ENCODE measurements around the gene LHFPL3. TPM values are rescaled to one million over a fixed set of nuclear protein-coding genes. Genes with fewer than 3 reads are reported as not detected.

The LHFPL3 gene
- total and polyA plus RNA-seq, 2 donors (not counting 1 experiment from before 2014, with no cell fraction given) = not detected

DNA sequence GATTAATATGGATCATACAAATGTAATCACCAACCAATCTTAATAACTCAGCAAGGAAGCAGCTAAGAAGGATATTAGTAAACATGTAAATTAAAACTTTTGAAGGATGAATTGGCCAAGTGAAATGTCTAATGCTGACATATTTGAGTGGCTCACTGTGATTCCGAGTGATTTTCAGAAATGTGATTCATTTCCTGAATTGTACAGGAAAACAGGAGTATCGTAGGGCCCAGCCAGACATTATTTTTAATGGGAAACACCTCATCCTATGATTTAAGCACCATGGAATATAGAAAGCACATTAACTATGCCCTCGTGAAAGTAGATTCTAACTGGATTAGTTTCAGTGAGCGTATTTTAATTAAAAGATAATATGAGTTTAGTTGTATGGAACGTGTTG, 82.3 kb downstream of the LHFPL3 start:
- Histone ChIP-seq H3K4me1 (ENCODE audit: control insufficient read depth, extremely low read depth, insufficient read depth, low read length) (no peaks in the 10 kb centered on the region), H3K27me3 (ENCODE audit: control insufficient read depth, insufficient read depth, low read length) (no peaks in the 10 kb centered on the region), H3K36me3 (ENCODE audit: control insufficient read depth, insufficient read depth, low read length) (no peaks in the 10 kb centered on the region), H3K9ac (ENCODE audit: insufficient read depth, low read length) (no peak overlapping the region), H4K20me1 (ENCODE audit: control insufficient read depth, extremely low read depth, insufficient read depth, low read length) (no peaks in the 10 kb centered on the region), H3K4me2 (ENCODE audit: extremely low read depth, insufficient read depth, low read length) (no peak overlapping the region), H2AFZ (ENCODE audit: low read length) (no peak overlapping the region), H3K79me2 (ENCODE audit: control insufficient read depth, insufficient read depth, low read length) (no peaks in the 10 kb centered on the region), H3K4me3 (replicated peaks in 1 of 4; ENCODE audit: control extremely low read depth in 1 of 4, insufficient read depth in 1 of 4, low read depth in 3 of 4, low read length in 4 of 4) (no peak overlapping the region), H3K27ac (ENCODE audit: insufficient read depth, low read length) (no peak overlapping the region), H3K9me3 (ENCODE audit: control insufficient read depth, insufficient read depth, low read depth, low read length) (no peaks in the 10 kb centered on the region)
- TF ChIP-seq, protein P1, sequence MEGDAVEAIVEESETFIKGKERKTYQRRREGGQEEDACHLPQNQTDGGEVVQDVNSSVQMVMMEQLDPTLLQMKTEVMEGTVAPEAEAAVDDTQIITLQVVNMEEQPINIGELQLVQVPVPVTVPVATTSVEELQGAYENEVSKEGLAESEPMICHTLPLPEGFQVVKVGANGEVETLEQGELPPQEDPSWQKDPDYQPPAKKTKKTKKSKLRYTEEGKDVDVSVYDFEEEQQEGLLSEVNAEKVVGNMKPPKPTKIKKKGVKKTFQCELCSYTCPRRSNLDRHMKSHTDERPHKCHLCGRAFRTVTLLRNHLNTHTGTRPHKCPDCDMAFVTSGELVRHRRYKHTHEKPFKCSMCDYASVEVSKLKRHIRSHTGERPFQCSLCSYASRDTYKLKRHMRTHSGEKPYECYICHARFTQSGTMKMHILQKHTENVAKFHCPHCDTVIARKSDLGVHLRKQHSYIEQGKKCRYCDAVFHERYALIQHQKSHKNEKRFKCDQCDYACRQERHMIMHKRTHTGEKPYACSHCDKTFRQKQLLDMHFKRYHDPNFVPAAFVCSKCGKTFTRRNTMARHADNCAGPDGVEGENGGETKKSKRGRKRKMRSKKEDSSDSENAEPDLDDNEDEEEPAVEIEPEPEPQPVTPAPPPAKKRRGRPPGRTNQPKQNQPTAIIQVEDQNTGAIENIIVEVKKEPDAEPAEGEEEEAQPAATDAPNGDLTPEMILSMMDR (conservative IDR thresholded peaks at IDR 0.05 in 1 of 2, IDR thresholded peaks at IDR 0.05 in 1 of 2; ENCODE audit: low read depth in 1 of 2, low read length in 2 of 2) = no peak
- TF ChIP-seq EZH2 (IDR thresholded peaks at IDR 0.05; ENCODE audit: low read length, missing control alignments) = no peak
- DNase-seq (ENCODE audit: low read depth in 2 of 2) = no peak

- Histone ChIP-seq H3K79me2 (ENCODE audit: control insufficient read depth, insufficient read depth, low read length) (no peaks in the 10 kb centered on the region), H3K36me3 (ENCODE audit: control insufficient read depth, insufficient read depth, low read length) (no peaks in the 10 kb centered on the region), H3K9ac (ENCODE audit: insufficient read depth, low read length) (no peak overlapping the region), H3K27me3 (ENCODE audit: control insufficient read depth, insufficient read depth, low read length) (no peaks in the 10 kb centered on the region), H2AFZ (ENCODE audit: low read length) (no peak overlapping the region), H3K27ac (ENCODE audit: insufficient read depth, low read length) (no peak overlapping the region), H3K4me1 (ENCODE audit: control insufficient read depth, extremely low read depth, insufficient read depth, low read length) (no peaks in the 10 kb centered on the region), H3K9me3 (ENCODE audit: control insufficient read depth, insufficient read depth, low read depth, low read length) (no peaks in the 10 kb centered on the region), H3K4me3 (replicated peaks in 1 of 4; ENCODE audit: control extremely low read depth in 1 of 4, insufficient read depth in 1 of 4, low read depth in 3 of 4, low read length in 4 of 4) (no peak overlapping the region), H4K20me1 (ENCODE audit: control insufficient read depth, extremely low read depth, insufficient read depth, low read length) (no peaks in the 10 kb centered on the region), H3K4me2 (ENCODE audit: extremely low read depth, insufficient read depth, low read length) (no peak overlapping the region)
- TF ChIP-seq, protein P1 (conservative IDR thresholded peaks at IDR 0.05 in 1 of 2, IDR thresholded peaks at IDR 0.05 in 1 of 2; ENCODE audit: low read depth in 1 of 2, low read length in 2 of 2) = no peak
- no peak for TF ChIP-seq EZH2 (IDR thresholded peaks at IDR 0.05; ENCODE audit: low read length, missing control alignments)
- DNase-seq (ENCODE audit: low read depth in 2 of 2) = no peak
Measured at GRCh38 chr7:104412911-104413310, 84.5 kb downstream of the LHFPL3 start.

GRCh38 chr7:104414216-104414615, 85.8 kb downstream of the LHFPL3 start:
- no peaks in the 10 kb centered on the region for H4K20me1 ChIP-seq (ENCODE audit: control insufficient read depth, extremely low read depth, insufficient read depth, low read length)
- no peak overlapping the region for H3K9ac ChIP-seq (ENCODE audit: insufficient read depth, low read length)
- no peaks in the 10 kb centered on the region for H3K36me3 ChIP-seq (ENCODE audit: control insufficient read depth, insufficient read depth, low read length)
- TF ChIP-seq, protein P1 (conservative IDR thresholded peaks at IDR 0.05 in 1 of 2, IDR thresholded peaks at IDR 0.05 in 1 of 2; ENCODE audit: low read depth in 1 of 2, low read length in 2 of 2) = no peak
- TF ChIP-seq EZH2 (IDR thresholded peaks at IDR 0.05; ENCODE audit: low read length, missing control alignments) = no peak
- no peak for DNase-seq (ENCODE audit: low read depth in 2 of 2)
- H3K9me3 ChIP-seq (ENCODE audit: control insufficient read depth, insufficient read depth, low read depth, low read length) = no peaks in the 10 kb centered on the region
- H3K4me1 ChIP-seq (ENCODE audit: control insufficient read depth, extremely low read depth, insufficient read depth, low read length) = no peaks in the 10 kb centered on the region
- no peaks in the 10 kb centered on the region for H3K27me3 ChIP-seq (ENCODE audit: control insufficient read depth, insufficient read depth, low read length)
- H3K4me3 ChIP-seq (replicated peaks in 1 of 4; ENCODE audit: control extremely low read depth in 1 of 4, insufficient read depth in 1 of 4, low read depth in 3 of 4, low read length in 4 of 4) = no peak overlapping the region
- H3K79me2 ChIP-seq (ENCODE audit: control insufficient read depth, insufficient read depth, low read length) = no peaks in the 10 kb centered on the region
- no peak overlapping the region for H3K4me2 ChIP-seq (ENCODE audit: extremely low read depth, insufficient read depth, low read length)
- no peak overlapping the region for H2AFZ ChIP-seq (ENCODE audit: low read length)
- H3K27ac ChIP-seq (ENCODE audit: insufficient read depth, low read length) = no peak overlapping the region

Measured in fibroblast of lung (primary cell).